SU-DHL-6 (cell line): ENCODE results near the gene PHKA1.

ENCODE experiments used
- CTCF ChIP-seq: fragments of 200-600 bp; sonication (generic); IDR thresholded peaks from one replicate; pipeline ENCODE4 v1.5.1; 2017; ENCODE audit warnings: antibody characterized with exemption, mild to moderate bottlenecking, low read length, moderate library complexity; ENCODE audit not compliant: insufficient read depth, poor library complexity, severe bottlenecking
- EZH2phosphoT487 ChIP-seq: fragments of 200-600 bp; sonication (generic), shearing (Covaris generic); conservative IDR thresholded peaks from 2 replicates; pipeline ENCODE4 v1.6.1; 2018; ENCODE audit warnings: mild to moderate bottlenecking, antibody characterized with exemption, low read length, moderate library complexity, mixed read lengths

GRCh38 chrX:72569786-72570185 is 144.3 kb downstream of the PHKA1 start:
- no peak for TF ChIP-seq CTCF
- TF ChIP-seq EZH2phosphoT487, result no peak
